Sigmoid colon (tissue), 7 donors: ENCODE measurements around the gene TAOK2. TPM values are rescaled to one million over a fixed set of nuclear protein-coding genes. Genes with fewer than 3 reads are reported as not detected.
A peak's percentile ranks its signal among the peaks of the same experiment; 100 is the strongest.

Source experiments
- DNase-seq: peaks from one replicate; pipeline ENCODE4 v3.0.0-alpha.2; 2019
- H3K27ac ChIP-seq, 4 donors: fragments of 200-600 bp; sonication (generic); one replicate each; pipeline ENCODE4 v1.5.1; 2016 to 2019; ENCODE audit warnings: mild to moderate bottlenecking in 1 of 4
- H3K27me3 ChIP-seq, 3 donors: fragments of 200-600 bp; sonication (generic); one replicate each; pipeline ENCODE4 v1.5.1; 2019; ENCODE audit warnings: mild to moderate bottlenecking in 1 of 3
- H3K36me3 ChIP-seq, 4 donors: fragments of 200-600 bp; sonication (generic); one replicate each; pipeline ENCODE4 v1.5.1; 2016 to 2019
- H3K4me1 ChIP-seq, 4 donors: fragments of 200-600 bp; sonication (generic); one replicate each; pipeline ENCODE4 v1.5.1; 2017 to 2019
- H3K4me3 ChIP-seq, 4 donors: fragments of 200-600 bp; sonication (generic); one replicate each; pipeline ENCODE4 v1.5.1; 2017 to 2019; ENCODE audit warnings: mild to moderate bottlenecking in 2 of 4, moderate library complexity in 1 of 4
- H3K9me3 ChIP-seq, 4 donors: fragments of 200-600 bp in 3 of 4; sonication (generic) in 3 of 4; one replicate each; pipeline versions ENCODE4 v1.5.1 to v1.6.1; 2013 to 2019
- EP300 ChIP-seq, 4 donors: sonication (generic); formaldehyde crosslinking; IDR thresholded peaks; one replicate each; pipeline ENCODE4 v1.6.1; 2017; ENCODE audit warnings: antibody characterized with exemption in 4 of 4
- POLR2A ChIP-seq, 2 donors: fragments of 450-650 bp; IDR thresholded peaks; one replicate each; pipeline ENCODE4 v1.6.1; 2016; ENCODE audit warnings: antibody characterized with exemption in 2 of 2, mild to moderate bottlenecking in 2 of 2, moderate library complexity in 2 of 2
- POLR2AphosphoS5 ChIP-seq, 4 donors: sonication (generic); formaldehyde crosslinking; IDR thresholded peaks; one replicate each; pipeline ENCODE4 v1.6.1; 2017; ENCODE audit warnings: antibody characterized with exemption in 4 of 4
- WGBS, 2 donors: extraction: QIAGEN DNeasy Blood & Tissue Kit; methylation state at CpG; one replicate each; pipeline ENCODE4 v1.1.7; 2013; 5-methylcytosine and 5-hydroxymethylcytosine counted together
- intact Hi-C: fragments of 100-400 bp; cut with DNase I; formaldehyde crosslinking; loops from one replicate; pipeline ENCODE4 v1.15.1; 2023
- polyA plus RNA-seq, 3 donors: library from polyadenylated mRNA; stranded (reverse); fragments of 200-250 nt; gene quantifications; one replicate each; pipeline ENCODE4 v1.2.3, GENCODE V29; 2013
- total RNA-seq, 4 donors: library from RNA; depleted of rRNA; stranded (reverse); fragments of >200 nt; gene quantifications; one replicate each; pipeline ENCODE4 v1.1.0, GENCODE V29; 2016
- TF ChIP-seq, protein P1 (sequence below), 4 experiments: fragments of 450-650 bp in 3 of 4; fragments of 200-600 bp in 1 of 4; IDR thresholded peaks; one replicate each; pipeline ENCODE4 v1.5.1; 2016 to 2019; ENCODE audit warnings: antibody characterized with exemption in 4 of 4, mild to moderate bottlenecking in 3 of 4, moderate library complexity in 2 of 4
- donor health status: healthy with polysubstance abuse.
- donor health status: Bipolar disorder and iron deficiency.
- donor health status: healthy.

The TAOK2 gene
- total and polyA plus RNA-seq, 7 donors: 9.0 to 42.2 (median 28.2) TPM

DNA sequence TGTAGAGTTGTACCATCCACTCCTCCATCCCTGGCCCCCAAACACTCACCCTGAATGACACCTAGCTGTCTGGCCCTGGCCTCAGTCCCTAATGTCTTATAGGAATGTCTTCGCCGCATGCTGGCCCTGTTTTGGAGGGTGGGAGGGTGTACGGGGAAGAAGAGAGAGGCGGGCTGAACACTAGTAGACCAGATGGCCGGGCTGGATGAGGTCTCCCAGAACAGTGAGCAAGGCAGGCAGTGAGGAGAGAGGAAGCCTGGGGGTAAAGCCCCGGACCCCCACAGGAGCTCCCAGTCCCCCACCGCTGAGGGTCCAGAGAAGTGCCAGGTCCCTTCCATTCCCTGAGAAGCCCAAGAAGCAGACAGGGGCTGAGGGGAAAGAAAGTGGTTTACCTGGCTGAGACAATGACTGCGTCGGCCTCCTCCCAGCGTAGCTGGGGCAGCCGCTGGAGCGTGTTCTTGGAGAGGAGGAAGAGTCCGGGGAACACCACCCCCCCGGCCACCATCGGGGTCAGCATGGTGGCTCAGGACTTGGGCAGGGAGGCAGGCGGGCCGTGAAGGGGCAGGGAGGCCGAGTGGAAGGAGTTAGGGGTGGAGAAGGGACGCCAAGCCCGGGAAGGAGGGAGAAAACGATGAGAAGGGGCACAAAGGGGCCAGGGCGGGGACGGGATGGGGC, 56.5 kb downstream of the TAOK2 start:
- H3K4me1 ChIP-seq: peaks cover 0 to 13% (median 9%) of the 10 kb centered on the region in 4 donors
- no peak overlapping the region for H3K27ac ChIP-seq
- H3K9me3 ChIP-seq: no peaks in the 10 kb centered on the region
- no peaks in the 10 kb centered on the region for H3K36me3 ChIP-seq
- intact Hi-C loops: no loop called here
- no peak overlapping the region for H3K4me3 ChIP-seq
- TF ChIP-seq POLR2A (IDR thresholded peaks at IDR 0.05) (no peak), EP300 (IDR thresholded peaks at IDR 0.05) (no peak), POLR2AphosphoS5 (IDR thresholded peaks at IDR 0.05) (no peak)
- TF ChIP-seq, protein P1, sequence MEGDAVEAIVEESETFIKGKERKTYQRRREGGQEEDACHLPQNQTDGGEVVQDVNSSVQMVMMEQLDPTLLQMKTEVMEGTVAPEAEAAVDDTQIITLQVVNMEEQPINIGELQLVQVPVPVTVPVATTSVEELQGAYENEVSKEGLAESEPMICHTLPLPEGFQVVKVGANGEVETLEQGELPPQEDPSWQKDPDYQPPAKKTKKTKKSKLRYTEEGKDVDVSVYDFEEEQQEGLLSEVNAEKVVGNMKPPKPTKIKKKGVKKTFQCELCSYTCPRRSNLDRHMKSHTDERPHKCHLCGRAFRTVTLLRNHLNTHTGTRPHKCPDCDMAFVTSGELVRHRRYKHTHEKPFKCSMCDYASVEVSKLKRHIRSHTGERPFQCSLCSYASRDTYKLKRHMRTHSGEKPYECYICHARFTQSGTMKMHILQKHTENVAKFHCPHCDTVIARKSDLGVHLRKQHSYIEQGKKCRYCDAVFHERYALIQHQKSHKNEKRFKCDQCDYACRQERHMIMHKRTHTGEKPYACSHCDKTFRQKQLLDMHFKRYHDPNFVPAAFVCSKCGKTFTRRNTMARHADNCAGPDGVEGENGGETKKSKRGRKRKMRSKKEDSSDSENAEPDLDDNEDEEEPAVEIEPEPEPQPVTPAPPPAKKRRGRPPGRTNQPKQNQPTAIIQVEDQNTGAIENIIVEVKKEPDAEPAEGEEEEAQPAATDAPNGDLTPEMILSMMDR (IDR thresholded peaks at IDR 0.05): no peak
- 21 to 23% methylated on average over 23 of the region's 23 CpGs for WGBS, 2 donors
- DNase-seq: no peak
- H3K27me3 ChIP-seq: peaks cover 44 to 98% (median 84%) of the 10 kb centered on the region in 3 donors

DNA sequence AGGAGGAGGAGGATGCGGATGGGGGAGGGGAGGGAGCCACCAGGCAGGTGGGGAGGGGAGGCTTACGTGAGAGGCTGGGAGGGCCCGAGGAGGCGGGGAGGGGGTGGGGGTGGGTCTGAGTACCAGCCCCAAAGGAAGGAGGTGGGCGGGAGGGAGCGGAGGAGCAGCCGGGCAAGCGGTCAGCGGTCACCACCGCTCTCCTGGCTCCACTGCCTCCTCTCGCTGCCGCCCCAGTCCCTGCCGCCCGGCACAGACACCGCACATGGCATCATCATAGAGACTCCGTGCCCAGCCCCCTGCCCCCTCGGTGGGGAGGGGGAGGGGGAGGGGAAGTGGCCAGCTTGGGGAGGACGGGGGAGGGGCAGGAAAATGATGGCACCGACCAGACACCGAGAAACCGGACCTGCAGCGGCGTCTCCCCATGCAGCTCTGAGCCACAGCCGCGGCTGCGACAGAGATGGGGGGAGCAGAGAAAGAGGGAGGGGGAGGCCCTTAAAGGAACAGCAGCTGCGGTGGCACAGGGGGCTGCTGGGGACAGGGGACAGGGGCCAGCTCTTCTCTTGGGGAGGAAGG, 57.3 kb downstream of the TAOK2 start, which contains the start of gene TLCD3B:
Gene TLCD3B, minus strand, starts transcription at position 431 of the 573 bp plus-strand sequence. CDS start 744 bp downstream, outside the sequence.
- intact Hi-C loops: no loop called here
- H3K36me3 ChIP-seq: no peaks in the 10 kb centered on the region
- DNase-seq: no peak
- TF ChIP-seq POLR2A (IDR thresholded peaks at IDR 0.05) (no peak), POLR2AphosphoS5 (IDR thresholded peaks at IDR 0.05) (no peak), EP300 (IDR thresholded peaks at IDR 0.05) (no peak)
- TF ChIP-seq, protein P1 (IDR thresholded peaks at IDR 0.05): no peak
- H3K4me3 ChIP-seq: peak within 1 kb of the TSS in 1 of 4 donors; percentile 14
- peaks cover 0 to 13% (median 9%) of the 10 kb centered on the region in 4 donors for H3K4me1 ChIP-seq
- WGBS, 2 donors: 3 to 5% methylated on average over 27 of the region's 27 CpGs
- H3K27me3 ChIP-seq: peaks cover 44 to 96% (median 83%) of the 10 kb centered on the region in 3 donors
- H3K27ac ChIP-seq: no peak within 1 kb of the TSS
- no peaks in the 10 kb centered on the region for H3K9me3 ChIP-seq

DNA sequence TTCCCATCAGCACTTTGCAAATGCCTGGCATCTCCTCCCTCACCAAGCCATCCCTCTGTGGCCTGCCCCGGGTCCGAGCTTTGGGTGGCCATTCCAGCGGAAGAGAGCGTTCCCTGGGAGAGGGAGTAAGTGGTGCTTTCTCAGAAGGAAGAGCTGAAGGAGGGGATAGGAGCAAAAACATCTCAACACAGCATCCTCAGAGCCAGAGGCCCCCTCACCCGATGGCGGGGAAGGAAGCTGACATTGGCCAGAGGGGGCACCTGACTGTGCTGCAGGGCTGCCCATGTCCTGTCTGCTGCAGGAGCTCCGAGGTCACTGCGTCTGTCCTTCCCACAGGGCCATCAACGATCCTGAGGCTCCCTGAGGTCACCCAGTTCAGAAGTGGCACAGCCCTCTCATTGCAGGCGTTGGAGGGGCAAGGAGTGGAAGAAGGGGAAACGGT, 57.8 kb downstream of the TAOK2 start:
- H3K4me3 ChIP-seq: peak overlapping the region in 1 of 4 donors; percentile 14
- 25 to 29% methylated on average over 11 of the region's 11 CpGs for WGBS, 2 donors
- H3K36me3 ChIP-seq: no peaks in the 10 kb centered on the region
- no peak for TF ChIP-seq POLR2A (IDR thresholded peaks at IDR 0.05)
- TF ChIP-seq EP300 (IDR thresholded peaks at IDR 0.05): no peak
- TF ChIP-seq, protein P1 (IDR thresholded peaks at IDR 0.05): no peak
- TF ChIP-seq POLR2AphosphoS5 (IDR thresholded peaks at IDR 0.05): no peak
- H3K27me3 ChIP-seq: peaks cover 44 to 96% (median 79%) of the 10 kb centered on the region in 3 donors
- intact Hi-C loops: no loop called here
- DNase-seq: no peak
- no peak overlapping the region for H3K27ac ChIP-seq
- peaks cover 0 to 13% (median 9%) of the 10 kb centered on the region in 4 donors for H3K4me1 ChIP-seq
- H3K9me3 ChIP-seq: no peaks in the 10 kb centered on the region

DNA sequence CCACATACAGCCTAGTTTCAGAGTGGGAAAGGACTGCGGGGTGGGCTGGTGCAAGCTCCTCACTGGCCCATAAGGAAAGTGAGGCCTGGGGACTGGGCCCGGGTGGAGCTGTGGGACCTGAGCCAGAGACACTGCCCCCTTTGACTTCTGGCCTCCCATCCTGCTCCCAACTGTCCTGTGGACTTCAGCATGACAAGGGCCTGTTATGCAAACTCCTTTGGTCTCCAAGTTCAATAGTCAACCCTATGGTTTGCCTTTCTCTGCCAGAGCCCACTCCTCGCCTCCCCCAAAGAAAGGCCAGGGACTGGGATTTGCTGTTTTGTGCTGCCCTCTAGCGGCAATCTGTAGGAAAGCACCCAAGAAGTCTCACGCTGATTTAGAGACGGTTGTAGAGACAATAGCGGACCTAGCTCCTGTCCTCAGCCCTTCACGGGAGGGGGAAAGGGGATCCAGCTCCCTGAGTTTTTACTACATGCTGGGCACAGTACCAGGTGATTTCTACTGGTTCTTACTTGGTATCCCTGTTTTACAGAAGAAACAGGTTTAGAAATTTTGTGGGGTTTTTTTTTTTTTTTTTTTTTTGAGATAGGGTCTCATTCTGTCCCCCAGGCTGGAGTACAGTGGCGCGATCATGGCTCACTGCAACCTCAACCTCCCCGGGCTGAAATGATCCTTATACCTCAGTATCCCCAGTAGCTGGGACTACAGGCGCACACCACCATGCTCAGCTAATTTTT, 58.6 kb downstream of the TAOK2 start:
- 25 to 32% methylated on average over 12 of the region's 12 CpGs for WGBS, 2 donors
- H3K4me1 ChIP-seq: peaks cover 0 to 13% (median 9%) of the 10 kb centered on the region in 4 donors
- H3K27ac ChIP-seq: no peak overlapping the region
- H3K4me3 ChIP-seq: no peak overlapping the region
- DNase-seq: no peak
- TF ChIP-seq, protein P1 (IDR thresholded peaks at IDR 0.05): peak in 3 of 4 experiments; percentile 31 to 55 (median 51)
- no peak for TF ChIP-seq POLR2A (IDR thresholded peaks at IDR 0.05)
- peaks cover 44 to 90% (median 73%) of the 10 kb centered on the region in 3 donors for H3K27me3 ChIP-seq
- no peaks in the 10 kb centered on the region for H3K9me3 ChIP-seq
- H3K36me3 ChIP-seq: no peaks in the 10 kb centered on the region
- intact Hi-C loops: no loop called here
